ENCODE results near the gene YY1AP1. TPM values are rescaled to one million over a fixed set of nuclear protein-coding genes. Genes with fewer than 3 reads are reported as not detected.
"Not testable (repeated sequence)": the region's sequence is repeated elsewhere in the genome, so short reads cannot be mapped to it uniquely, and the experiment has no call there.

The YY1AP1 gene
- total and polyA plus RNA-seq, 2 experiments from 2014 or later = 27.6 to 43.2 TPM

DNA sequence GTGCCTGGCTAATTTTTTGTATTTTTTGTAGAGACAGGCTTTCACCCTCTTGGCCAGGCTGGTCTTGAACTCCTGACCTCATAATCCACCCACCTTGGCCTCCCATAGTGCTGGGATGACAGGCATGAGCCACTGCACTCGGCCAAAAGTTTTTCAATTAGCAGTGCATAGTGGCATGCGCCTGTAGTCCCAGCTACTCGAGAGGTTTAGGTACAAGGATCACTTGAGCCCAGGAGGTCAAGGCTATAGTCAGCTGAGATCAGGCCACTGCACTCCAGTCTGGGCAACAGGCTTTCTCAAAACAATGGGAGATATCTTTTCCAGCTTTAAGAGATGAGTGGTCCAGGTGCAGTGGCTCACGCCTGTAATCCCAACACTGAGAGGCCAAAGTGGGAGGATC is 31.1 kb upstream of the YY1AP1 start:
- Histone ChIP-seq H3K79me2 (no peaks in the 10 kb centered on the region), H3K9me3 (ENCODE audit: low read depth) (no peaks in the 10 kb centered on the region), H3K9me2 (replicated peaks; ENCODE audit: insufficient read depth) (no peaks in the 10 kb centered on the region), H3K36me3 (replicated peaks; ENCODE audit: insufficient read depth, low read depth) (no peaks in the 10 kb centered on the region), H3K27me3 (no peaks in the 10 kb centered on the region), H3K4me1 (ENCODE audit: insufficient read depth) (no peaks in the 10 kb centered on the region), H3K27ac (no peak overlapping the region), H4K20me1 (ENCODE audit: insufficient read depth, poor library complexity, severe bottlenecking) (no peaks in the 10 kb centered on the region), H2AFZ (no peak overlapping the region), H3K4me2 (no peak overlapping the region), H3K4me3 (no peak overlapping the region)
- TF ChIP-seq EZH2 (IDR thresholded peaks at IDR 0.05; ENCODE audit: borderline replicate concordance) = no peak
- no peak for TF ChIP-seq CTCF (IDR thresholded peaks at IDR 0.05; ENCODE audit: poor library complexity)
- TF ChIP-seq EZH2phosphoT487 (IDR thresholded peaks at IDR 0.05; ENCODE audit: low read depth, severe bottlenecking, unreplicated experiment) = no peak
- WGBS (ENCODE audit: low lambda C conversion rate, missing lambda C conversion rate) = 95% methylated on average over 4 of the region's 4 CpGs
- DNase-seq (ENCODE audit: low spot score) = no peak

DNA sequence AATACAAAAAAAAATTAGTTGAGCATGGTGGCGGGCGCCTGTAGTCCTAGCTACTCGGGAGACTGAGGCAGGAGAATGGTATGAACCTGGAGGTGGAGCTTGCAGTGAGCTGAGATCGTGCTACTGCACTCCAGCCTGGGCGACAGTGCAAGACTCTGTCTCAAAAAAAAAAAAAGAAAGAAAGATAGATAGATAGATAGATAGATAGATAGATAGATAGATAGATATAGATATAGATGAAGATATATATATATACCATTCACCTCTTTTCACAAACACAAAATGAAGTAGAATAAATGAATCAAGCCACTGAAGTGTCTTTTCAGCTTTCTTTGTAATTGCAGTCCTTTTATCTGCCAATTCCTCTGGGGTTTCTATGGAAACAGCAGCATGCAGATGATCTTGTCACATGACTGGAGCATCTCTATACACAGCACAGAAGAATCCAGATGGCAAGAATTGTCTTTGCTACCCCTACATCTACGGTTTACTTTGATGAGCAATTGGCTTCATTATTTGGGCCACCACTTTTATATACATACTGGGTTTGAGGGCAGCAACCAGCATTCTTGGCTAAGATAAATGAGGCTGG is 30.0 kb upstream of the YY1AP1 start:
- H3K27me3 ChIP-seq; H3K27ac ChIP-seq; H3K4me1 ChIP-seq (ENCODE audit: insufficient read depth); DNase-seq (ENCODE audit: low spot score); H3K9me2 ChIP-seq (replicated peaks; ENCODE audit: insufficient read depth); H3K36me3 ChIP-seq (replicated peaks; ENCODE audit: insufficient read depth, low read depth); H3K79me2 ChIP-seq; H4K20me1 ChIP-seq (ENCODE audit: insufficient read depth, poor library complexity, severe bottlenecking); H3K4me3 ChIP-seq; H3K9me3 ChIP-seq (ENCODE audit: low read depth); H2AFZ ChIP-seq; H3K4me2 ChIP-seq: not testable (repeated sequence)
- 97% methylated on average over 6 of the region's 6 CpGs for WGBS (ENCODE audit: low lambda C conversion rate, missing lambda C conversion rate)

DNA sequence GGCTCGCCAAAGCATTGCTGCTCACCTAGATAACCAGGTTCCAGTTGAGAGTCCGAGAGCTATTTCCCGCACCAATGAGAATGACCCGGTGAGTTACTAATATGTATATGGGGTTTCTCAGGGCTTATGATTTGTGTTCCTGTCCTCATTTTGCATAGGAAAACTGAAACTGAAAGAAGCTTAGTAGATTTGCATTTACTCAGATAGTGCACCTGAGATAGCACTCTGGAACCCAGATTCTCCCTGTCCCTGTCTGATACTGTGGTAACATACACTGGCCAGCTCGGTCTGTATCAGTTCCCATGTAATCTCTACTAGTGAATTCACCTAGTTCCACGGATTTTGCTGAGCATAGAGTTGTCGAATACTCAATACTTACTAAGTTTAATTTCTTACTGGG is 28.5 kb upstream of the YY1AP1 start:
- Histone ChIP-seq H3K4me1 (ENCODE audit: insufficient read depth) (no peaks in the 10 kb centered on the region), H3K9me3 (ENCODE audit: low read depth) (no peaks in the 10 kb centered on the region), H3K36me3 (replicated peaks; ENCODE audit: insufficient read depth, low read depth) (peaks cover 4% of the 10 kb centered on the region), H3K4me2 (no peak overlapping the region), H3K79me2 (peaks cover 9% of the 10 kb centered on the region), H3K27me3 (no peaks in the 10 kb centered on the region), H3K27ac (no peak overlapping the region), H2AFZ (no peak overlapping the region), H3K4me3 (no peak overlapping the region), H4K20me1 (ENCODE audit: insufficient read depth, poor library complexity, severe bottlenecking) (no peaks in the 10 kb centered on the region), H3K9me2 (replicated peaks; ENCODE audit: insufficient read depth) (no peaks in the 10 kb centered on the region)
- 96% methylated on average over 7 of the region's 7 CpGs for WGBS (ENCODE audit: low lambda C conversion rate, missing lambda C conversion rate)
- no peak for DNase-seq (ENCODE audit: low spot score)
- TF ChIP-seq EZH2 (IDR thresholded peaks at IDR 0.05; ENCODE audit: borderline replicate concordance) (no peak), CTCF (IDR thresholded peaks at IDR 0.05; ENCODE audit: poor library complexity) (no peak), EZH2phosphoT487 (IDR thresholded peaks at IDR 0.05; ENCODE audit: low read depth, severe bottlenecking, unreplicated experiment) (no peak)

DNA sequence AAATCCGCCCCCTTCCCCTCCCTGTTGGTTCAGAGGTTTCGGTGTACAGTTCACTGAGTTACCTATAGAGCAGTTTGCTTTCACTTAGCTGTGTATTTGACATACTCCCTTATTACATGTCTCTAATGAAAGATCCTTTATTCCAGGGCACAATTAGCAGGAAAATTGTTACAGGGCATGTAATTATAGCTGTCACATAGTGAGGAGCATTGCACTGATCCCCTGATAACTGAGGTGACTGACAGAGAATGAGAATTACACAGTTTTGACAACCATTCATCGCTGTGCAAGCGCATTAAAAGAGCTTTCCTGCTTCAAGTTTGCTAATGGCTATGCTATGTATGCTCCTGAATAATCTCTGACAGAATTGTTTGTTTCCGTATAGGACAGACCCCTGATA is 27.2 kb upstream of the YY1AP1 start:
- H3K27ac ChIP-seq = no peak overlapping the region
- H3K79me2 ChIP-seq = peaks cover 9% of the 10 kb centered on the region
- DNase-seq (ENCODE audit: low spot score) = no peak
- no peaks in the 10 kb centered on the region for H3K4me1 ChIP-seq (ENCODE audit: insufficient read depth)
- H3K27me3 ChIP-seq = no peaks in the 10 kb centered on the region
- no peak overlapping the region for H3K4me2 ChIP-seq
- no peak overlapping the region for H2AFZ ChIP-seq
- H3K4me3 ChIP-seq = no peak overlapping the region
- peaks cover 4% of the 10 kb centered on the region for H3K36me3 ChIP-seq (replicated peaks; ENCODE audit: insufficient read depth, low read depth)
- no peaks in the 10 kb centered on the region for H3K9me2 ChIP-seq (replicated peaks; ENCODE audit: insufficient read depth)
- H4K20me1 ChIP-seq (ENCODE audit: insufficient read depth, poor library complexity, severe bottlenecking) = no peaks in the 10 kb centered on the region
- no peaks in the 10 kb centered on the region for H3K9me3 ChIP-seq (ENCODE audit: low read depth)
- 95% methylated on average over 5 of the region's 5 CpGs for WGBS (ENCODE audit: low lambda C conversion rate, missing lambda C conversion rate)
- no peak for TF ChIP-seq CTCF (IDR thresholded peaks at IDR 0.05; ENCODE audit: poor library complexity)

DNA sequence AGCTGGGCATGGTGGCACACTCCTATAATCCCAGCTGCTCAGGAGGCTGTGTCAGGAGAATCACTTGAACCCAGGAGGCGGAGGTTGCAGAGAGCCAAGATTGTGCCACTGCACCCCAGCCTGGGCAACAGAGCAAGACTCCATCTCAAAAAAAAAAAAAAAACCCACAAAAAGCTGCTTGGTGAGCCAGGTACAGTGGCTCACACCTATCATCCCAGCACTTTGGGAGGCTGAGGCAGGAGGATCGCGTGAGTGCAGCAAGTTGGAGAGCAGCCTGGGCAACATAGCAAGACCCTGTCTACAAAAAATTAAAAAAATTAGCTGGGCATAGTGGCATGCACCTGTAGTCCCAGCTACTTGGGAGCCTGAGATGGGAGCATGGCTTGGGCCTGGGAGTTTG is 26.5 kb upstream of the YY1AP1 start:
- not testable (repeated sequence) for H2AFZ ChIP-seq; H3K9me2 ChIP-seq (replicated peaks; ENCODE audit: insufficient read depth); H3K9me3 ChIP-seq (ENCODE audit: low read depth); H3K4me2 ChIP-seq; H3K27me3 ChIP-seq; H3K27ac ChIP-seq; H4K20me1 ChIP-seq (ENCODE audit: insufficient read depth, poor library complexity, severe bottlenecking); H3K4me1 ChIP-seq (ENCODE audit: insufficient read depth); DNase-seq (ENCODE audit: low spot score); H3K36me3 ChIP-seq (replicated peaks; ENCODE audit: insufficient read depth, low read depth); H3K4me3 ChIP-seq
- H3K79me2 ChIP-seq = peaks cover 12% of the 10 kb centered on the region
- 94% methylated on average over 3 of the region's 3 CpGs for WGBS (ENCODE audit: low lambda C conversion rate, missing lambda C conversion rate)
